Liver (tissue), 9 donors: ENCODE results near the gene SEMA4D. TPM values are rescaled to one million over a fixed set of nuclear protein-coding genes. Genes with fewer than 3 reads are reported as not detected.

ENCODE experiments used
- DNase-seq: peaks from one replicate; pipeline ENCODE4 v3.0.0-alpha.2; 2017; ENCODE audit warnings: low spot score
- H3K27ac ChIP-seq, 2 donors: one replicate each; pipeline ENCODE4 v1.7.0; 2013; ENCODE audit warnings: inconsistent platforms in 2 of 2, low read length in 2 of 2, control low read depth in 1 of 2, low read depth in 1 of 2, mild to moderate bottlenecking in 1 of 2
- H3K27me3 ChIP-seq, 4 donors: one replicate each; pipeline versions ENCODE4 v1.6.1 to v1.7.0; 2013; ENCODE audit warnings: low read length in 3 of 4, inconsistent platforms in 1 of 4, mild to moderate bottlenecking in 1 of 4, moderate library complexity in 1 of 4; ENCODE audit not compliant: control insufficient read depth in 4 of 4, insufficient read depth in 4 of 4
- H3K36me3 ChIP-seq, 4 donors: one replicate each; pipeline versions ENCODE4 v1.6.1 to v1.7.0; 2013; ENCODE audit warnings: low read length in 3 of 4, mild to moderate bottlenecking in 3 of 4, low read depth in 1 of 4, moderate library complexity in 1 of 4; ENCODE audit not compliant: control insufficient read depth in 4 of 4, insufficient read depth in 3 of 4
- H3K4me1 ChIP-seq, 4 donors: one replicate each; pipeline versions ENCODE4 v1.6.1 to v1.7.0; 2013; ENCODE audit warnings: low read length in 3 of 4, mild to moderate bottlenecking in 3 of 4, moderate library complexity in 1 of 4; ENCODE audit not compliant: control insufficient read depth in 4 of 4, insufficient read depth in 4 of 4
- H3K4me3 ChIP-seq, 3 donors: one replicate each; pipeline versions ENCODE4 v1.6.1 to v1.7.0; 2013; ENCODE audit warnings: low read length in 3 of 3, control low read depth in 1 of 3, low read depth in 1 of 3, mild to moderate bottlenecking in 1 of 3
- H3K9ac ChIP-seq, 2 donors: one replicate each; pipeline ENCODE4 v1.7.0; 2013; ENCODE audit warnings: low read length in 2 of 2, mild to moderate bottlenecking in 2 of 2, moderate library complexity in 2 of 2, control low read depth in 1 of 2, low read depth in 1 of 2
- H3K9me3 ChIP-seq, 4 donors: one replicate each; pipeline versions ENCODE4 v1.6.1 to v1.7.0; 2013; ENCODE audit warnings: low read length in 3 of 4; ENCODE audit not compliant: control insufficient read depth in 4 of 4
- CTCF ChIP-seq: fragments of 150-350 bp; IDR thresholded peaks from 2 replicates; pipeline ENCODE4 v1.5.1; 2017; ENCODE audit warnings: improper control_type of control experiment, low read depth, low read length; ENCODE audit not compliant: missing input control
- EGR1 ChIP-seq, 2 donors: IDR thresholded peaks; 2 replicates each; pipeline ENCODE4 v1.6.1; 2016 to 2018; ENCODE audit warnings: antibody characterized with exemption in 2 of 2, low read depth in 2 of 2
- FOXA1 ChIP-seq: IDR thresholded peaks from 2 replicates; pipeline ENCODE4 v1.6.1; 2016; ENCODE audit warnings: antibody characterized with exemption
- FOXA2 ChIP-seq: IDR thresholded peaks from 2 replicates; pipeline ENCODE4 v1.6.1; 2016; ENCODE audit warnings: antibody characterized with exemption
- GABPA ChIP-seq, 2 donors: IDR thresholded peaks in 1 of 2; conservative IDR thresholded peaks in 1 of 2; 2 replicates each; pipeline ENCODE4 v1.6.1; 2016; ENCODE audit warnings: antibody characterized with exemption in 2 of 2, mild to moderate bottlenecking in 1 of 2, moderate library complexity in 1 of 2
- HNF4A ChIP-seq, 2 donors: conservative IDR thresholded peaks; 2 replicates each; pipeline ENCODE4 v1.6.1; 2016; ENCODE audit warnings: antibody characterized with exemption in 2 of 2, mild to moderate bottlenecking in 2 of 2
- HNF4G ChIP-seq: IDR thresholded peaks from 2 replicates; pipeline ENCODE4 v1.6.1; 2016; ENCODE audit warnings: antibody characterized with exemption
- JUND ChIP-seq, 2 donors: IDR thresholded peaks; 2 replicates each; pipeline ENCODE4 v1.6.1; 2016; ENCODE audit warnings: antibody characterized with exemption in 2 of 2
- RAD21 ChIP-seq, 2 donors: IDR thresholded peaks; 2 replicates each; pipeline ENCODE4 v1.6.1; 2016; ENCODE audit warnings: antibody characterized with exemption in 2 of 2, mild to moderate bottlenecking in 2 of 2
- REST ChIP-seq: IDR thresholded peaks from 2 replicates; pipeline ENCODE4 v1.6.1; 2016; ENCODE audit warnings: antibody characterized with exemption, mild to moderate bottlenecking
- RXRA ChIP-seq, 2 donors: IDR thresholded peaks; 2 replicates each; pipeline ENCODE4 v1.6.1; 2017 to 2018; ENCODE audit warnings: antibody characterized with exemption in 2 of 2, mild to moderate bottlenecking in 1 of 2
- SP1 ChIP-seq: IDR thresholded peaks from 2 replicates; pipeline ENCODE4 v1.6.1; 2018; ENCODE audit warnings: antibody characterized with exemption, mild to moderate bottlenecking
- YY1 ChIP-seq: IDR thresholded peaks from 2 replicates; pipeline ENCODE4 v1.6.1; 2016; ENCODE audit warnings: antibody characterized with exemption, mild to moderate bottlenecking
- WGBS: extraction: QIAGEN DNeasy Blood & Tissue Kit; methylation state at CpG from one replicate; pipeline ENCODE4 v1.1.7; 2013; 5-methylcytosine and 5-hydroxymethylcytosine counted together
- polyA plus RNA-seq, 2 donors: library from polyadenylated mRNA; stranded (reverse) in 1 of 2; unstranded in 1 of 2; fragments of 200-250 nt in 1 of 2; fragments of >200 nt in 1 of 2; fragmentation: Nextera tagmentation in 1 of 2; extraction: Ambion mirVana in 1 of 2; gene quantifications; one replicate each; pipeline versions ENCODE4 v1.2.1 to v1.2.3, GENCODE V29; 2013 to 2015
- total RNA-seq, 2 donors: library from RNA; depleted of rRNA; stranded (reverse); fragments of >200 nt; gene quantifications; one replicate each; pipeline ENCODE4 v1.2.3, GENCODE V29; 2014
- TF ChIP-seq, protein P1 (sequence below): IDR thresholded peaks from 2 replicates; pipeline ENCODE4 v1.6.1; 2016; ENCODE audit warnings: antibody characterized with exemption
- TF ChIP-seq, protein P2 (sequence below): IDR thresholded peaks from 2 replicates; pipeline ENCODE4 v1.6.1; 2016; ENCODE audit warnings: antibody characterized with exemption
- TF ChIP-seq, protein P3 (sequence below): IDR thresholded peaks from 2 replicates; pipeline ENCODE4 v1.6.1; 2016; ENCODE audit warnings: antibody characterized with exemption
- donor health status: healthy.
- donor health status: healthy.
- donor health status: healthy.
- donor health status: healthy.
- donor health status: healthy.

Gene SEMA4D
- total and polyA plus RNA-seq, 4 donors = 1.4 to 12.0 (median 4.1) TPM

DNA sequence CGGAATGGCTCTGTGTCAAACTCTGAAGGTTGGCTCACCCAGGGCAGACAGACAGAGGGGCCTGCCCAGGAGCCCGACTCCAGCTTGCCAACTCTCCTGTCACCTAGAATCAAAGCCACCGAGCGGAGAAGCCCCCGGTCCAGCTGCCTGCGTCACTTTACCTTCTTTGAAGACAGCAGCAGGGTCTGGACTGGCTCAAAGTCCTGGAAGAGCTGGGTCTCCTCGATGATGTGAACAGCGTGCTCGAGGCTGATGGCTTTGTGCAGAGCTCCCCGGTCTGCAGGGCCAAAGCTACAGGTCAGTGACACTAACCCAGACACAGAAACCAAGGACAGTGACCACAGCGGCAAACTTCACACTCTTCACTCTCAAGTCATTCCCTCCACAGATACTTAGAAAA, 111.7 kb downstream of the SEMA4D start:
- Histone ChIP-seq H3K9ac (no peak overlapping the region), H3K27me3 (no peaks in the 10 kb centered on the region), H3K4me3 (no peak overlapping the region), H3K36me3 (no peaks in the 10 kb centered on the region), H3K27ac (peak overlapping the region; percentile 91 to 94), H3K9me3 (no peaks in the 10 kb centered on the region), H3K4me1 (peaks cover 16 to 45% (median 40%) of the 10 kb centered on the region in 4 donors)
- DNase-seq = no peak
- WGBS = 60% methylated on average over 11 of the region's 11 CpGs
- TF ChIP-seq, protein P1, sequence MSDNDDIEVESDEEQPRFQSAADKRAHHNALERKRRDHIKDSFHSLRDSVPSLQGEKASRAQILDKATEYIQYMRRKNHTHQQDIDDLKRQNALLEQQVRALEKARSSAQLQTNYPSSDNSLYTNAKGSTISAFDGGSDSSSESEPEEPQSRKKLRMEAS = no peak
- TF ChIP-seq HNF4G = no peak
- no peak for TF ChIP-seq RAD21 (IDR thresholded peaks at IDR 0.05)
- TF ChIP-seq, protein P2, sequence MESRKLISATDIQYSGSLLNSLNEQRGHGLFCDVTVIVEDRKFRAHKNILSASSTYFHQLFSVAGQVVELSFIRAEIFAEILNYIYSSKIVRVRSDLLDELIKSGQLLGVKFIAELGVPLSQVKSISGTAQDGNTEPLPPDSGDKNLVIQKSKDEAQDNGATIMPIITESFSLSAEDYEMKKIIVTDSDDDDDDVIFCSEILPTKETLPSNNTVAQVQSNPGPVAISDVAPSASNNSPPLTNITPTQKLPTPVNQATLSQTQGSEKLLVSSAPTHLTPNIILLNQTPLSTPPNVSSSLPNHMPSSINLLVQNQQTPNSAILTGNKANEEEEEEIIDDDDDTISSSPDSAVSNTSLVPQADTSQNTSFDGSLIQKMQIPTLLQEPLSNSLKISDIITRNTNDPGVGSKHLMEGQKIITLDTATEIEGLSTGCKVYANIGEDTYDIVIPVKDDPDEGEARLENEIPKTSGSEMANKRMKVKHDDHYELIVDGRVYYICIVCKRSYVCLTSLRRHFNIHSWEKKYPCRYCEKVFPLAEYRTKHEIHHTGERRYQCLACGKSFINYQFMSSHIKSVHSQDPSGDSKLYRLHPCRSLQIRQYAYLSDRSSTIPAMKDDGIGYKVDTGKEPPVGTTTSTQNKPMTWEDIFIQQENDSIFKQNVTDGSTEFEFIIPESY = no peak

DNA sequence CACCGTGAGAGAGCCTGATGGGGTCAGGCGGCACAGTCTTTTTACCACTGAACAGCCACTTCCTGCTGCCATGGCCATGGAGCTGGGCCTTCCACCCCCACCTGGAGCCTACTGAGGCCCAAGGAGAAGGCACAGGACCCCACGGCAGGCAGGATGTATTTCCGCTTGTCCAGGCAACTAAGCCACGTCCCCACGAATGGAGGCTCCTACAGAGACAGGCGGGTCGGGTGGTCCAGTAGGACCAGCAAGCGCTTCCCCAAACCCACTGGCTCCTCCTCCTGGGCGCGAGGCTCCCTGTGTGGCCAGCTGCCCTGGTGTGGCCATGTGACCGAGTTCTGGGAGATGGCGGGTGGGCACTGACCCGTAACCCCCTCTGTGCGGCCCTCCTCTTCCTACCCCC, 113.1 kb downstream of the SEMA4D start:
- H3K27ac ChIP-seq = no peak overlapping the region

More for the DNA sequence above, 113.1 kb downstream of the SEMA4D start:
- peaks cover 14 to 33% (median 30%) of the 10 kb centered on the region in 4 donors for H3K4me1 ChIP-seq
- H3K4me3 ChIP-seq = no peak overlapping the region
- H3K9me3 ChIP-seq = no peaks in the 10 kb centered on the region
- TF ChIP-seq FOXA2 = no peak
- no peak for TF ChIP-seq YY1
- TF ChIP-seq, protein P1 = no peak
- no peak for TF ChIP-seq REST
- TF ChIP-seq, protein P2 = no peak
- TF ChIP-seq EGR1 (IDR thresholded peaks at IDR 0.05; ENCODE audit: low read depth in 2 of 2) = no peak
- no peak for TF ChIP-seq CTCF
- TF ChIP-seq SP1 = no peak
- no peak for TF ChIP-seq RXRA (IDR thresholded peaks at IDR 0.05)
- TF ChIP-seq HNF4A (conservative IDR thresholded peaks at IDR 0.05) = no peak
- TF ChIP-seq, protein P3, sequence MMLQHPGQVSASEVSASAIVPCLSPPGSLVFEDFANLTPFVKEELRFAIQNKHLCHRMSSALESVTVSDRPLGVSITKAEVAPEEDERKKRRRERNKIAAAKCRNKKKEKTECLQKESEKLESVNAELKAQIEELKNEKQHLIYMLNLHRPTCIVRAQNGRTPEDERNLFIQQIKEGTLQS = no peak
- no peak for TF ChIP-seq HNF4G
- no peak for TF ChIP-seq JUND (IDR thresholded peaks at IDR 0.05)
- TF ChIP-seq FOXA1 = no peak
- no peak for TF ChIP-seq GABPA (IDR thresholded peaks at IDR 0.05 in 1 of 2, conservative IDR thresholded peaks at IDR 0.05 in 1 of 2)
- no peak for TF ChIP-seq RAD21 (IDR thresholded peaks at IDR 0.05)
- WGBS = 97% methylated on average over 15 of the region's 15 CpGs
- H3K27me3 ChIP-seq = no peaks in the 10 kb centered on the region
- no peak overlapping the region for H3K9ac ChIP-seq
- H3K36me3 ChIP-seq = no peaks in the 10 kb centered on the region
- DNase-seq = no peak
